Measurements from ENCODE around the gene SIK2. TPM values are rescaled to one million over a fixed set of nuclear protein-coding genes. Genes with fewer than 3 reads are reported as not detected.

Gene SIK2
- total RNA-seq, 1 experiment from 2014 or later: 13.0 TPM

DNA sequence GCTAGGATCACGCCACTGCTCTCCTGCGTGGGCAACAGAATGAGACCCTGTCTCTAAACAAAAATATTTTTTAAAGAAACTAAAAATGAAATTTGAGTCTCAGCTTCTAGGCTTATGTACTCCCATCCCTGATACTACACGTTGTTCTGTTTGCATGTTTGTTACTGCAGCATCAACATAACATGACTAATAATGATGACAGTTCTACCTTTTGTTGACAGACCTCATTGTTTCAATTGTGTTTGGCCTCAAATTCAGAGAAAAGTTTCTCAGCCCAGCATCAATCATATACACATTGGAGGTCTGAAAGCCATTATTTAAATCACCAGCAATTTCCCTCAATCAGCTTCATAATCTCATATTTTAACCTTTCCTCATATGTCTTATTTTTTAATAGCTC lies 40.9 kb upstream of the SIK2 start:
- POLR2A ChIA-PET: interaction anchor here (1.1 kb wide), 1 partner anchor 311 kb away, joined by 3 read pairs; no protein-coding TSS in a partner anchor
- RAD21 ChIA-PET (ENCODE audit: low non-redundant PET in 1 of 2, low total read pairs in 2 of 2, uncharacterized antibody in 2 of 2, unreplicated experiment in 2 of 2): no interaction called here
- Histone ChIP-seq H3K4me2 (ENCODE audit: low read length) (no peak overlapping the region), H3K9ac (ENCODE audit: low read length) (no peak overlapping the region), H3K36me3 (ENCODE audit: control insufficient read depth in 1 of 2, insufficient read depth in 2 of 2, low read length in 2 of 2) (no peaks in the 10 kb centered on the region), H3K9me3 (ENCODE audit: control insufficient read depth in 1 of 2, insufficient read depth in 1 of 2, low read depth in 1 of 2, low read length in 2 of 2) (no peaks in the 10 kb centered on the region), H3K79me2 (ENCODE audit: insufficient read depth, low read length) (no peaks in the 10 kb centered on the region), H4K20me1 (ENCODE audit: insufficient read depth) (no peaks in the 10 kb centered on the region), H3K4me1 (ENCODE audit: control insufficient read depth in 1 of 2, insufficient read depth in 2 of 2, low read length in 2 of 2) (peaks cover 0 to 7% of the 10 kb centered on the region in 2 experiments; a peak in 1 of 4 replicates), H3K4me3 (replicated peaks in 1 of 2; ENCODE audit: low read depth in 1 of 2, low read length in 2 of 2) (no peak overlapping the region), H3K27me3 (ENCODE audit: insufficient read depth, low read length) (no peaks in the 10 kb centered on the region), H3K9me2 (ENCODE audit: insufficient read depth) (no peaks in the 10 kb centered on the region; the same call in 1 of the 2 replicates), H2AFZ (ENCODE audit: low read depth, low read length, poor library complexity, severe bottlenecking) (no peak overlapping the region), H3K27ac (ENCODE audit: low read depth, low read length) (no peak overlapping the region)
- ATAC-seq (no peak), DNase-seq (ENCODE audit: low read depth, low spot score) (no peak)
- TF ChIP-seq ZNF274 (IDR thresholded peaks at IDR 0.05; ENCODE audit: low read depth, low read length): no peak
- TF ChIP-seq, protein P1, sequence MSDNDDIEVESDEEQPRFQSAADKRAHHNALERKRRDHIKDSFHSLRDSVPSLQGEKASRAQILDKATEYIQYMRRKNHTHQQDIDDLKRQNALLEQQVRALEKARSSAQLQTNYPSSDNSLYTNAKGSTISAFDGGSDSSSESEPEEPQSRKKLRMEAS (IDR thresholded peaks at IDR 0.05): no peak
- TF ChIP-seq, protein P2, sequence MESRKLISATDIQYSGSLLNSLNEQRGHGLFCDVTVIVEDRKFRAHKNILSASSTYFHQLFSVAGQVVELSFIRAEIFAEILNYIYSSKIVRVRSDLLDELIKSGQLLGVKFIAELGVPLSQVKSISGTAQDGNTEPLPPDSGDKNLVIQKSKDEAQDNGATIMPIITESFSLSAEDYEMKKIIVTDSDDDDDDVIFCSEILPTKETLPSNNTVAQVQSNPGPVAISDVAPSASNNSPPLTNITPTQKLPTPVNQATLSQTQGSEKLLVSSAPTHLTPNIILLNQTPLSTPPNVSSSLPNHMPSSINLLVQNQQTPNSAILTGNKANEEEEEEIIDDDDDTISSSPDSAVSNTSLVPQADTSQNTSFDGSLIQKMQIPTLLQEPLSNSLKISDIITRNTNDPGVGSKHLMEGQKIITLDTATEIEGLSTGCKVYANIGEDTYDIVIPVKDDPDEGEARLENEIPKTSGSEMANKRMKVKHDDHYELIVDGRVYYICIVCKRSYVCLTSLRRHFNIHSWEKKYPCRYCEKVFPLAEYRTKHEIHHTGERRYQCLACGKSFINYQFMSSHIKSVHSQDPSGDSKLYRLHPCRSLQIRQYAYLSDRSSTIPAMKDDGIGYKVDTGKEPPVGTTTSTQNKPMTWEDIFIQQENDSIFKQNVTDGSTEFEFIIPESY (IDR thresholded peaks at IDR 0.05; ENCODE audit: extremely low read depth, insufficient replicate concordance, low read length): no peak
- TF ChIP-seq RAD21 (IDR thresholded peaks at IDR 0.05; ENCODE audit: low read depth): no peak
- TF ChIP-seq, protein P3, sequence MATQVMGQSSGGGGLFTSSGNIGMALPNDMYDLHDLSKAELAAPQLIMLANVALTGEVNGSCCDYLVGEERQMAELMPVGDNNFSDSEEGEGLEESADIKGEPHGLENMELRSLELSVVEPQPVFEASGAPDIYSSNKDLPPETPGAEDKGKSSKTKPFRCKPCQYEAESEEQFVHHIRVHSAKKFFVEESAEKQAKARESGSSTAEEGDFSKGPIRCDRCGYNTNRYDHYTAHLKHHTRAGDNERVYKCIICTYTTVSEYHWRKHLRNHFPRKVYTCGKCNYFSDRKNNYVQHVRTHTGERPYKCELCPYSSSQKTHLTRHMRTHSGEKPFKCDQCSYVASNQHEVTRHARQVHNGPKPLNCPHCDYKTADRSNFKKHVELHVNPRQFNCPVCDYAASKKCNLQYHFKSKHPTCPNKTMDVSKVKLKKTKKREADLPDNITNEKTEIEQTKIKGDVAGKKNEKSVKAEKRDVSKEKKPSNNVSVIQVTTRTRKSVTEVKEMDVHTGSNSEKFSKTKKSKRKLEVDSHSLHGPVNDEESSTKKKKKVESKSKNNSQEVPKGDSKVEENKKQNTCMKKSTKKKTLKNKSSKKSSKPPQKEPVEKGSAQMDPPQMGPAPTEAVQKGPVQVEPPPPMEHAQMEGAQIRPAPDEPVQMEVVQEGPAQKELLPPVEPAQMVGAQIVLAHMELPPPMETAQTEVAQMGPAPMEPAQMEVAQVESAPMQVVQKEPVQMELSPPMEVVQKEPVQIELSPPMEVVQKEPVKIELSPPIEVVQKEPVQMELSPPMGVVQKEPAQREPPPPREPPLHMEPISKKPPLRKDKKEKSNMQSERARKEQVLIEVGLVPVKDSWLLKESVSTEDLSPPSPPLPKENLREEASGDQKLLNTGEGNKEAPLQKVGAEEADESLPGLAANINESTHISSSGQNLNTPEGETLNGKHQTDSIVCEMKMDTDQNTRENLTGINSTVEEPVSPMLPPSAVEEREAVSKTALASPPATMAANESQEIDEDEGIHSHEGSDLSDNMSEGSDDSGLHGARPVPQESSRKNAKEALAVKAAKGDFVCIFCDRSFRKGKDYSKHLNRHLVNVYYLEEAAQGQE (IDR thresholded peaks at IDR 0.05; ENCODE audit: low read depth): no peak
- no peak for TF ChIP-seq SRF (IDR thresholded peaks at IDR 0.05; ENCODE audit: low read depth)
- TF ChIP-seq, protein P4, sequence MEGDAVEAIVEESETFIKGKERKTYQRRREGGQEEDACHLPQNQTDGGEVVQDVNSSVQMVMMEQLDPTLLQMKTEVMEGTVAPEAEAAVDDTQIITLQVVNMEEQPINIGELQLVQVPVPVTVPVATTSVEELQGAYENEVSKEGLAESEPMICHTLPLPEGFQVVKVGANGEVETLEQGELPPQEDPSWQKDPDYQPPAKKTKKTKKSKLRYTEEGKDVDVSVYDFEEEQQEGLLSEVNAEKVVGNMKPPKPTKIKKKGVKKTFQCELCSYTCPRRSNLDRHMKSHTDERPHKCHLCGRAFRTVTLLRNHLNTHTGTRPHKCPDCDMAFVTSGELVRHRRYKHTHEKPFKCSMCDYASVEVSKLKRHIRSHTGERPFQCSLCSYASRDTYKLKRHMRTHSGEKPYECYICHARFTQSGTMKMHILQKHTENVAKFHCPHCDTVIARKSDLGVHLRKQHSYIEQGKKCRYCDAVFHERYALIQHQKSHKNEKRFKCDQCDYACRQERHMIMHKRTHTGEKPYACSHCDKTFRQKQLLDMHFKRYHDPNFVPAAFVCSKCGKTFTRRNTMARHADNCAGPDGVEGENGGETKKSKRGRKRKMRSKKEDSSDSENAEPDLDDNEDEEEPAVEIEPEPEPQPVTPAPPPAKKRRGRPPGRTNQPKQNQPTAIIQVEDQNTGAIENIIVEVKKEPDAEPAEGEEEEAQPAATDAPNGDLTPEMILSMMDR (IDR thresholded peaks at IDR 0.05 in 2 of 3, conservative IDR thresholded peaks at IDR 0.05 in 1 of 3; ENCODE audit: borderline replicate concordance in 1 of 3, insufficient read depth in 1 of 3, low read depth in 2 of 3, low read length in 2 of 3): no peak
- TF ChIP-seq ZFX (IDR thresholded peaks at IDR 0.05): no peak
- TF ChIP-seq YY1 (IDR thresholded peaks at IDR 0.05; ENCODE audit: extremely low read depth, insufficient replicate concordance, low read depth, low read length): no peak
- TF ChIP-seq POLR2AphosphoS5 (IDR thresholded peaks at IDR 0.05; ENCODE audit: low read depth, low read length): no peak
- TF ChIP-seq POLR2A (IDR thresholded peaks at IDR 0.05; ENCODE audit: borderline replicate concordance, extremely low read depth, insufficient read depth, insufficient read length): no peak
- no peak for TF ChIP-seq JUND (IDR thresholded peaks at IDR 0.05)
- TF ChIP-seq, protein P5, sequence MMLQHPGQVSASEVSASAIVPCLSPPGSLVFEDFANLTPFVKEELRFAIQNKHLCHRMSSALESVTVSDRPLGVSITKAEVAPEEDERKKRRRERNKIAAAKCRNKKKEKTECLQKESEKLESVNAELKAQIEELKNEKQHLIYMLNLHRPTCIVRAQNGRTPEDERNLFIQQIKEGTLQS (IDR thresholded peaks at IDR 0.05): no peak
- TF ChIP-seq EZH2phosphoT487 (IDR thresholded peaks at IDR 0.05; ENCODE audit: borderline replicate concordance): no peak
- TF ChIP-seq TCF7L2 (IDR thresholded peaks at IDR 0.05; ENCODE audit: borderline replicate concordance, extremely low read depth, insufficient read depth, insufficient read length): no peak
- TF ChIP-seq FOSL1 (IDR thresholded peaks at IDR 0.05; ENCODE audit: low read depth): no peak
- no peak for TF ChIP-seq EGR1 (IDR thresholded peaks at IDR 0.05; ENCODE audit: low read depth)
- no peak for TF ChIP-seq CEBPB (IDR thresholded peaks at IDR 0.05; ENCODE audit: low read depth)
- TF ChIP-seq SP1 (IDR thresholded peaks at IDR 0.05; ENCODE audit: low read depth): no peak
- CTCF ChIA-PET: interaction anchor here (1.3 kb wide), 1 partner anchor 106 kb away, joined by 3 read pairs; no protein-coding TSS in a partner anchor
- intact Hi-C loops (cut with micrococcal nuclease): loop anchor here (10.0 kb wide), 1 partner anchor 1723 kb away; no protein-coding TSS in a partner anchor
- no TSS peak for BruUV-seq (replicated peaks)

Data from HCT116 (cell line).